Cardiac septum (tissue), 1 donor: ENCODE measurements around the gene CMA1. TPM values are rescaled to one million over a fixed set of nuclear protein-coding genes. Genes with fewer than 3 reads are reported as not detected.
"Not testable (repeated sequence)": the region's sequence is repeated elsewhere in the genome, so short reads cannot be mapped to it uniquely, and the experiment has no call there.

ENCODE experiments used
- DNase-seq: peaks from one replicate; pipeline ENCODE4 v3.0.0-alpha.2; 2020; ENCODE audit warnings: low spot score
- intact Hi-C: fragments of 100-400 bp; cut with DNase I; formaldehyde crosslinking; loops from one replicate; pipeline ENCODE4 v1.14.0; 2022
- long read RNA-seq: library from polyadenylated mRNA; unstranded; transcript quantifications from one replicate; pipeline ENCODE4 v2.0.0, GENCODE V29; 2021
- total RNA-seq: library from RNA; stranded (reverse); fragmentation: NEBNext Ultra II Directional; extraction: Animal tissue kit (Norgen Biotek cat#: 25700); gene quantifications from one replicate; pipeline ENCODE4 v1.2.1, GENCODE V29; 2021
- donor health status: DM: no; HTN: no; CAD: no.

The CMA1 gene
- 0.46 TPM for total RNA-seq
- long read RNA-seq, result 0 reads

- no peak for DNase-seq
- intact Hi-C loops, result no loop called here
Measured at GRCh38 chr14:24508155-24508840, at the start of gene CMA1. CMA1 (minus strand) TSS chr14:24508265; CDS start chr14:24508235, 30 bp downstream.

DNA sequence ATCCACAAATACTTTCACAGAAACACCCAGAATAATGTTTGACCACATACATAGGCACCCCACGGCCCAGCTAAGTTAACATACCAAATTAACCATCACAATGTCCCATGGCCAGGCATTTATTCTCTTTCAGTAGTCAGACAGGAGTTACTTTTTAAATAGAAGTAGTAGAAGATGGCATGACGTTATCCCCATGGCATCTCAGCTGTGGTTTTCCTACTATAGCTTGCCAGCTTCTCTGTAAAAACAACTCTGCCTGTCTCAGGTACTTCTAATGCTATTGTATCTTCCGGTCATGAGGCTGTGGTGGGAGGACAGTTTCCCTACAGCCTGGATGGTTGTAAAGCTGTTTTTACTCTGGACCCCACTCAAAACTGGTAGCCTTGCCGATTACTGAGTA is 48.7 kb upstream of the CMA1 start:
- intact Hi-C loops, result no loop called here
- no peak for DNase-seq

DNA sequence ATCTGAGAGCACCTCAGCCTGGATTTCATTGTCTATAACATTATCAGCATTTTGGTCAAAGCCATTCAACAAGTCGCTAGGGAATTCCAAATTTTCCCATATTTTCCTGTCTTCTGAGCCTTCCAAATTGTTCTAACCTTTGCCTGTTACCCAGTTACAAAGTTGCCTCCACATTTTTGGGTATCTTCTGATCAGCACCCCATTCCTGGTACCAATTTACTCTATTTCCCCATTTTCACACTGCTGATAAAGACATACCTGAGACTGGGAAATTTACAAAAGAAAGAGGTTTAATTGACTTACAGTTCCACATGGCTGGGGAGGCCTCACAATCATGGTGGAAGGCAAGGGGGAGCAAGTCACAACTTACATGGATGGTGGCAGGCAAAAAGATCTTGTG is 41.0 kb upstream of the CMA1 start:
- DNase-seq, intact Hi-C loops: not testable (repeated sequence)

DNA sequence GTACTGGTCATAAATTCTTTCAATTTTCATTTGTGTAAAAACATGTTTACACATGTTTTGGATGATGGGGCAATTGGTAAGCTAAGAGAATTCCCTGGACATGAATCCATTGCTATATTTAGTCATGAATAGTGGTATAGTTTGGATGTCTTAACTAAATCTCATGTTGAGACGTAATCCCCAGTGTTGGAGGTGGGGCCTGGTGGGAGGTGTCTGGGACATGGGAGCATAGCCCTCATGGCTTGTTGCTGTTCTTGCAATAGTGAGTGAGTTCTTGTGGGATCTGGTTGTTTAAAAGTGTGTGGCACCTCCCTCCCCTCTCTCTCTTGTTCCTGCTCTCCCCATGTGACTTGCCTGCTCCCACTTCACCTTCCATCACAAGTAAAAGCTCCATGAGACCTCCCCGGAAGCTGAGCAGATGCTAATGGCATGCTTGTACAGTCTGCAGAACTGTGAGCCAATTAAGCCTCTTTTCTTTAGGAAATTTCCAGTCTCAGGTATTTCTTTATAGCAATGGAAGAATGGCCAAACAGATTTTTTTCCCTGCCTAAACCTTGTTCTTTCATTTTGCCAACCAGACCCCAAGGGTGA is 34.4 kb upstream of the CMA1 start:
- no peak for DNase-seq
- intact Hi-C loops, result no loop called here

DNA sequence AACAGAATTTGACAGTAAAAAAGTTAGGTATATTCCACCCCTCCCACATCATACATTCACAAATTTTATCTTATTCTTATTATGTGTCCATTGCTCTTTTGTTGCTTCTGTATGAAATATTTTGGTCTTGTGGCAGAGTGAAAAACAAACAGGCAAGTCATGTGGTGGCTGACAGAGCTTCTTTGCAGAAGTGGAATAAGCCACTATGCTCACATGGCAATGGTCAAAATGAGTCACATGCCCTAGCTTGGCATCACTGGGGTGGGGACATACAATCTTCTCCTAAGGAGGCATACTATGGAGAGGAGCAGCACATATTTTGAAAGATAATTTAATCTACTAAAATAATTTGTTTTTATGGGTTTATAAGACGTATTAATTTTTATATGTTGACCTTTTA is 27.7 kb upstream of the CMA1 start:
- intact Hi-C loops, result no loop called here

DNA sequence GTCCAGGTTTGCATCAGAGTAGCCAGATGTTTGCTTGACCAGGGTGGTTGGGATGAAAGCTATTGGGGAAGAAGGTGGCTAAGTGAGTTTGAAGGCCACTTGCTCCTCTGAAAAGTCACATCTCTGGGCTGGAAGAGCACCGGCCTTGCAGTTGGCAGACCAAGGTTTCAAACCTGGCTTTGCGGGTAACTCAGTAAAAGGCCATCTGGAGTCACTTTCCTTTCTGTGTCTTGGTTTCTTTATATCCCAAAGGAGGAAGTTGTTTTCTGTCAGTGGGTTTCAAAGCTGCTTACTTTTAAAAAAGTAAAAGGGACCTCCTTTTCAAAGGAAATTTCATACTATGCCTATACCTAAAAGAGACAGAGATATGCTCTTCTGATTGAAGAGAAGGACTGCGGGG is 26.2 kb upstream of the CMA1 start:
- intact Hi-C loops, result no loop called here

More for the DNA sequence above, 27.7 kb upstream of the CMA1 start:
- no peak for DNase-seq

DNA sequence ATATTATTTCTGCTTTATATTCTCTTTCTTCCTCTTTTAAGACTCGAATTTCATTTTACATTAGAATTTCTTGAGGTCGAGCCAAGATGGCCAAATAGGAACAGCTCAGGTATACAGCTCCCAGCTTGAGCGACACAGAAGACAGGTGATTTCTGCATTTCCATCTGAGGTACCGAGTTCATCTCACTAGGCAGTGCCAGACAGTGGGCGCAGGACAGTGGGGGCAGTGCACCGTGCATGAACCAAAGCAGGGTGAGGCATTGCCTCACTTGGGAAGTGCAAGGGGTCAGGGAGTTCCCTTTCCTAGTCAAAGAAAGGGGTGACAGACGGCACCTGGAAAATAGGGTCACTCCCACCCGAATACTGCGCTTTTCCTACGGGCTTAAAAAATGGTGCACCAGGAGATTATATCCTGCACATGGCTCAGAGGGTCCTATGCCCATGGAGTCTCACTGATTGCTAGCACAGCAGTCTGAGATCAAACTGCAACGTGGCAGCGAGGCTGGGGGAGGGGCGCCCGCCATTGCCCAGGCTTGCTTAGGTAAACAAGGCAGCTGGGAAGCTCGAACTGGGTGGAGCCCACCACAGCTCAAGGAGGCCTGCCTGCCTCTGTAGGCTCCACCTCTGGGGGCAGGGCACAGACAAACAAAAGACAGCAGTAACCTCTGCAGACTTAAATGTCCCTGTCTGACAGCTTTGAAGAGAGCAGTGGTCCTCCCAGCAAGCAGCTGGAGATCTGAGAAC is 18.0 kb upstream of the CMA1 start:
- intact Hi-C loops, DNase-seq: not testable (repeated sequence)

More for the DNA sequence above, 26.2 kb upstream of the CMA1 start:
- DNase-seq, result no peak

DNA sequence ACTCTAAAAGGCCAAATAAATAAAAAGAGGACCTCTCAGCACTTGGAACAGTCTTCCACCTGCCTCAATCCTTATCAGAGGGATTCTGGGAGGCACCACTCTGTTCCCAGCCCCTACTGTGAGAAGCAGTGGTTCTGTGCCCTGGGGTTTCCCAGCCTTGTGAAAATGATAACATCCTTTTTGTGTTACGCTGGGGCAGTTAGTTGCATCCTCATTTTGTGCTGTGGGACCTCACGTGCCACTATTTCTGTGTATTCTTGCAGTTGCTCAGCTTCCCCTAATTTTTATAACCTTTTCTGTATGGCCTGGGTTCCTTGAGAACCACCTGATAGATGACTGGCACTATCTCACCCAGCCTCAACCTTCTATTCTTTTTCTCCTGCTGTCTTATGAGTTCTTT is 10.8 kb upstream of the CMA1 start:
- intact Hi-C loops, result no loop called here
- DNase-seq, result no peak

DNA sequence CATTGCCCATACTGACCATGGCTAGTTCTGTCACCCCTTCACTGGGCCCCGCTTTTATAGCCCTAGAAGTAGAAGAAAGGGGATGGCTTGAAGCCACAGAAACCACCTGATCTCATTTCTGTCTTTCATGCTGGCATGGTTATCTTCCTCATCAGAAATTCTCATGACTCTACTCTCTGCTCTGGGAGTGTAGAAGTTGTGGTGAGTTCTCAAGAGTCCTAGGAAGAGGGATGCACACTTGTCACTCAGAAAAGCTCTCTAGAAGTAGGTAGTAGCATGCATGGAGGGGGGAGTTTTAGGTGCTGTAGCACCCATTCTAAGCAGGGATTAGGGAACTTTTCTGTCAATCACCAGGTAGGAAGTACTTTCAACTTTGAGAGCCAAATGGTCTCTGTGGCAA is 6.1 kb upstream of the CMA1 start:
- DNase-seq, result no peak
- intact Hi-C loops, result no loop called here

DNA sequence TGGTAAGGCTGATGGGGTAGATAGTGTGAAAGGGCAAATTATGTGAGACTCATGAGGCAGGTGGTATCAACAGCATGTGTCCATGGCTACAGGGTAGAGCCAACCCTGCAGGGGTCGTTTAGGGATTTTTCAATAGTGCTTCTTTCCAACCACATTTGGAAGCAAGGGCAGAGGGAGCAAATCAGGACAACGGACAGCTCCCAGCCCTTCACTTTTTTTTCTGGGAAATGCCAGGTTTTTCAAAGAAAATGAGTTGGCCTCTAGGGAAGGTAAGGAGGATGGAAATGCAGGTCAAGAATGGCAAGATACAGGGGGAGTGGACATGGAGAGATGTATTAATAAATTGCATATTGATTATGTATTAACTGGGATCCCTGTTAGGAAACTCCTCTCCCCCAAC is 4.9 kb upstream of the CMA1 start:
- DNase-seq, result no peak
- intact Hi-C loops, result no loop called here

GRCh38 chr14:24506443-24506842 is 1.6 kb downstream of the CMA1 start:
- intact Hi-C loops, result no loop called here

GRCh38 chr14:24504425-24504950 is 3.6 kb downstream of the CMA1 start:
- DNase-seq, result no peak
- intact Hi-C loops, result no loop called here

More at GRCh38 chr14:24506443-24506842, 1.6 kb downstream of the CMA1 start:
- no peak for DNase-seq

DNA sequence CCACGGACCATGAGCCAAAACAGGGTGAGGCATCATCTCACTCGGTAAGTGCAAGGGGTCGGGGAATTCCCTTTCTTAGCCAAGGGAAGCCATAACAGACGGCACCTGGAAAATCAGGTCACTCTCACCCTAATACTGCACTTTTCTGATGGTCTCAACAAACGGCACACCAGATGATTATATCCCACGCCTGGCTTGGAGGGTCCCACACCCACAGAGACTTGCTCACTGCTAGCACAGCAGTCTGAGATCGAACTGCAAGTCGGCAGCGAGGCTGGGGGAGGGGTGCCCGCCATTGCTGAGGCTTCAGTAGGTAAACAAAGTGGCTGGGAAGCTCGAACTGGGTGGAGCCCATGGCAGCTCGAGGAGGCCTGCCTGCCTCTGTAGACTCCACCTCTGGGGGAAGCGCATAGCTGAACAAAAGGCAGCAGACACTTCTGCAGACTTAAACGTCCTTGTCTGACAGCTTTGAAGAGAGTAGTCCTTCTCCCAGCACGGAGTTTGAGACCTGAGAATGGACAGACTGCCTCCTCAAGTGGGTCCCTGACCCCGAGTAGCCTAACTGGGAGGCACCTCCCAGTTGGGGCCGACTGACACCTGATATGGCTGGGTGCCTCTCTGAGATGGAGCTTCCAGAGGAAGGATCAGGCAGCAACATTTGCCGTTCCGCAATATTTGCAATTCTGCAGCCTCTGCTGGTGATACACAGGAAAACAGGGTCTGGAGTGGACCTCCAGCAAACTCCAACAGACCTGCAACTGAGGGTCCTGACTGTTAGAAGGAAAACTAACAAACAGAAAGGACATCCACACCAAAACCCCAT is 16.3 kb downstream of the CMA1 start:
- intact Hi-C loops, DNase-seq: not testable (repeated sequence)

- no peak for DNase-seq
- intact Hi-C loops, result no loop called here
Measured at GRCh38 chr14:24483604-24484252, 24.3 kb downstream of the CMA1 start.

DNA sequence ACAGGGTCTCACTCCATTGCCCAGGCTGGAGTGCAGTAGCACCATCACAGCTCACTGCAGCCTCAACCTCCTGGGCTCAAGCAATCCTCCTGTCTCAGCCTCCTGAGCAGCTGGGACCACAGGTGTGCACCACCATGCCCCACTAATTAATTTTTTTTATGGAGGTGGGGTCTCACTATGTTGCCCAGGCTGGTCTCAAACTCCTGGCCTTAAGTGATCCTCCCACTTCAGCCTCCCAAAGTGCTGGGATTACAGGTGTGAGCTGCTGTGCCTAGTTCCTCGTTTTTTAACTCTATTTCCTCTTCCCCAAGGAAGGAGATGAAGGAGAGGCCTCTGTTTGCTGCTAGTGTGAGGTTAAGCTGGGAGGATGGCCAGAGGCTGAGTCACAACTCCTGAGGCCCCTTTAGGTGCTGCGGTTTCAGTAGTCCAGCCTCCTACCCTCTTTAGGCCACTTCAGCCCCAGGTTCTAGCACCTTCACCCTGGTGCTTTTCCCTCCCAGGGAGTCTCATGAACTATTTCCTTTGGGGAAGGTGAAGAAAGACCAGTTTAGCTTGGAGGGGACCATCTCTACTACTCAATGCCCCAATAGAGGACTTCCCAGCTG is 25.3 kb downstream of the CMA1 start:
- intact Hi-C loops, DNase-seq: not testable (repeated sequence)

DNA sequence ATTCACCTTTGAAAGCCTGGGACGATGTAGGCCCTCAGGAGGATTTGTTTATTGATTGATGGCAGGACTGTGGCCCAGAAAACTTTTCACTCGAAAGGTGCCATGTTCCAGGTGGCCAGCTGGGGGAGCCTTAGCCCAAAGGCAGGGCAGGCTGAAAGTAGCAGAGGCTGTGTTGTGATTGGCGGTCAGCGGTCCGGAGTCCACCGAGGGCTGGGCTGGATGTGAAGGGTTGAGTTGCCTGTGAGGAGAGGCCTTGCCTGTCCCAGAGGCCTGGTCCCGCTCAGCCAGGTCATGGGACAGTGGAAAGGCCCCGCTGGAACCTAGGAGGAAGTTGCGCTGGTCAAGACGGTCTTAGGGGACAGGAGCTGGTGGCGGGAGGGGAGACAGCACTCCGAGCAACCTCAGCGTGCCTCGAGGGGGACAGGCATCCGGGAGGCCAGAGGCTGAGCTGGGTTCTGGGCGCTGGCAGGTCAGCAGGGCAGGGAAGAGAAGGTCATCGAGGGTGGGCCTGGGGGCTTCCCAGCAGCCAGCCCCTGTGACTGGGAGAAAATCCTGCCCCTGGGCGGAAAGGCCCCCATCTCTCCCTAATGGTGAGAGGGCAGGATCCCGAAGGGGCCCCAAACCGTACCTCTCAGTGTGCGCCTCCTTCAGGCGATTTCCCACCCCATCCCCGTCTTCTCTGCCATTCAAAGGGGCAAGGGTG is 26.3 kb downstream of the CMA1 start:
- intact Hi-C loops, result no loop called here
- DNase-seq, result no peak

DNA sequence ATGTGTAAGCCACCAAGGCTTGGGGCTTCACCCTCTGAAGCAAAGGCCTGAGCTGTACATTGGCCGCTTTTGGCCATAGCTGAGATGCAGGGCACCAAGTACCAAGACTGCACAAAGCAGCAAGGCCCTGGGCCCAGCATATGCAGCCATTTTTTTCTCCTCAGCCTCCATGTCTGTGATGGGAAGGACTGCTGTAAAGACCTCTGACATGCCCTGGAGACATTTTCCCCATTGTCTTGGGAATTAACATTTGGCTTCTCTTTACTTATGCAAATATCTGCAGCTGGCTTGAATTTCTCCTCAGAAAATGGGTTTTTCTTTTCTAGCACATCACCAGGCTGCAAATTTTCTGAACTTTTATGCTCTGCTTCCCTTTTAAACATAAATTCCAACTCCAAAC is 28.1 kb downstream of the CMA1 start:
- intact Hi-C loops, DNase-seq: not testable (repeated sequence)

DNA sequence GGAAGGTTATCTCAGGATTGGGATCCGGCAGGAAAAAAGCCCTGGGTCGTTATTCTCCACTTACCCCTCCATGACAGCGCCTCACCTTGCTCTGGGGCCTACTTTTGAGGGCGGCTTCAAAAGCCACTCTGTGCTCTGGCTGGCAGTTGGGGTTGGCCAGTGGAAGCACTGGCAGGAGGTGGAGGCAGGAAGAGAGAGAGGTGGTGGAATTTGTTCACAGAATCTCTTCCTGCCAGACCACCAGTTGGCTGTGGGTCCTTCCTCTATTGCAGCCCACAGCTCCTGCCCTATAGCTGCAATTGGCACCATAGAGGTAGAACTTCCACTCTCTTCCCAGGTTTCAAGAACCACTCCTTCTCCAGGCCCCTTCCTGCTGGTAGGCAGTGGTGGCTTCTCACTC is 32.8 kb downstream of the CMA1 start:
- intact Hi-C loops, result no loop called here
- no peak for DNase-seq
